Panc1 (cell line): Measurements from ENCODE around the gene SLC22A12. TPM values are rescaled to one million over a fixed set of nuclear protein-coding genes. Genes with fewer than 3 reads are reported as not detected.

Experiments used
- ATAC-seq: fragments of 200-7000 bp; cut with Tn5 transposase; 2 replicates; pipeline ENCODE4 v1.9.1; 2020; ENCODE audit warnings: mild to moderate bottlenecking, moderate library complexity
- BruUV-seq: library from RNA; stranded (reverse); fragments of 400-500 nt; replicated peaks from 2 replicates; lab custom pipeline; 2021; lab: Mats Ljungman, UMichigan
- CTCF ChIA-PET: fragments of 300-600 bp; sonication (Branson Sonifier 250); formaldehyde crosslinking; loops from one replicate; lab custom pipeline; 2022; ENCODE audit warnings: antibody characterized with exemption; lab: Charles Lee
- POLR2A ChIA-PET: fragments of 300-600 bp; sonication (Branson Sonifier 250); formaldehyde crosslinking; loops from one replicate; lab custom pipeline; 2022; ENCODE audit warnings: antibody characterized with exemption; lab: Charles Lee
- DNase-seq: peaks from one replicate; pipeline ENCODE4 v3.0.0-alpha.2; 2010; ENCODE audit warnings: low read depth, low spot score
- H3K27ac ChIP-seq: 2 replicates; pipeline ENCODE4 v1.5.1; 2011; ENCODE audit warnings: mild to moderate bottlenecking, low read length, inconsistent platforms
- H3K27me3 ChIP-seq: fragments of 200-500 bp; sonication (Bioruptor generic); 2 replicates; pipeline ENCODE4 v1.6.0; 2014; ENCODE audit warnings: low read length, inconsistent platforms; ENCODE audit not compliant: control insufficient read depth, insufficient read depth
- H3K36me3 ChIP-seq: fragments of 200-500 bp; sonication (Bioruptor generic); 2 replicates; pipeline ENCODE4 v1.5.1; 2014; ENCODE audit warnings: inconsistent platforms, mild to moderate bottlenecking, low read length, moderate library complexity; ENCODE audit not compliant: control insufficient read depth, insufficient read depth
- H3K4me1 ChIP-seq: 2 replicates; pipeline ENCODE4 v1.5.1; 2011; ENCODE audit warnings: inconsistent platforms, mild to moderate bottlenecking, low read length, moderate library complexity; ENCODE audit not compliant: control insufficient read depth, insufficient read depth
- H3K4me3 ChIP-seq, 2 experiments: 2 replicates each; pipeline ENCODE4 v1.5.1; 2011 to 2012; ENCODE audit warnings: low read depth in 2 of 2, low read length in 2 of 2, mild to moderate bottlenecking in 2 of 2, inconsistent platforms in 1 of 2, moderate library complexity in 1 of 2
- H3K9me3 ChIP-seq: fragments of 200-500 bp; sonication (Bioruptor generic); 2 replicates; pipeline ENCODE4 v1.5.1; 2014; ENCODE audit warnings: low read depth, mild to moderate bottlenecking, inconsistent platforms, low read length, moderate library complexity; ENCODE audit not compliant: control insufficient read depth, insufficient read depth
- POLR2AphosphoS5 ChIP-seq: IDR thresholded peaks from 2 replicates; pipeline ENCODE4 v1.6.1; 2012; ENCODE audit warnings: mild to moderate bottlenecking, low read depth, low read length, moderate library complexity
- REST ChIP-seq, 2 experiments: IDR thresholded peaks; 2 replicates each; pipeline ENCODE4 v1.6.1; 2011 to 2012; ENCODE audit warnings: low read depth in 2 of 2, control low read depth in 1 of 2, low read length in 1 of 2, mild to moderate bottlenecking in 1 of 2, moderate library complexity in 1 of 2; ENCODE audit not compliant: insufficient read depth in 1 of 2
- SIN3A ChIP-seq: IDR thresholded peaks from 2 replicates; pipeline ENCODE4 v1.6.1; 2012; ENCODE audit warnings: low read depth, mild to moderate bottlenecking, low read length, moderate library complexity, borderline replicate concordance; ENCODE audit not compliant: insufficient read depth
- TCF7L2 ChIP-seq: IDR thresholded peaks from 2 replicates; pipeline ENCODE4 v1.6.1; 2011; ENCODE audit warnings: mild to moderate bottlenecking, low read depth, low read length, inconsistent platforms
- in situ Hi-C: cut with HindIII; loops from 2 replicates; pipeline ENCODE4 v1.10.0; 2016; ENCODE audit warnings: low sequenced_read_pairs, low pct_unique_long_range_greater_than_20kb
- intact Hi-C: fragments of 100-400 bp; cut with micrococcal nuclease; formaldehyde crosslinking; loops from one replicate; pipeline ENCODE4 v1.10.0; 2022; ENCODE audit not compliant: unreplicated experiment
- total RNA-seq: library from RNA; stranded (reverse); gene quantifications from one replicate; pipeline ENCODE4 v1.2.1, GENCODE V29; 2021; ENCODE audit not compliant: unreplicated experiment
- TF ChIP-seq, protein P1 (sequence below): fragments of 450-650 bp; IDR thresholded peaks from 2 replicates; pipeline ENCODE4 v1.5.1; 2017; ENCODE audit warnings: mild to moderate bottlenecking

SLC22A12 gene
- total RNA-seq, 1 experiment from 2014 or later = not detected

DNA sequence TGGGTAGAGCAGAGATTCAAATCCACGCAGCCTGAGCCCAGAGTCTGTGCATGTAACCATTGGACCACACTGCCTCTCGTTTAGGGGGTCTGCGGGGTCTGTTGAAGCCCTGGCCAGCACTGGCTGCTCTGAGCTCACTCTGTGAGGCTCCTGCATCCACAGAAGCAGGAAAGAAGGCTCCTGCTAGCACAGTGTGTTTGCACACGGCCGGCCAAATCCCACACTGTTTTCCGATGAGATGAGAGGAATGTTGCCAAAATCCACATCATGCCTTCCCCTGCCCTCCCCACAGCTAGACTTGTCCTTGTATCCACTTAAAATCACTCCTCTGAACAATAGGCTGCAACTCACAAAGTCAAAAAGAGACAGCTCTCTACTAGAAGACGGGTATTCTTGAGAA is 10.6 kb upstream of the SLC22A12 start:
- TF ChIP-seq, protein P1, sequence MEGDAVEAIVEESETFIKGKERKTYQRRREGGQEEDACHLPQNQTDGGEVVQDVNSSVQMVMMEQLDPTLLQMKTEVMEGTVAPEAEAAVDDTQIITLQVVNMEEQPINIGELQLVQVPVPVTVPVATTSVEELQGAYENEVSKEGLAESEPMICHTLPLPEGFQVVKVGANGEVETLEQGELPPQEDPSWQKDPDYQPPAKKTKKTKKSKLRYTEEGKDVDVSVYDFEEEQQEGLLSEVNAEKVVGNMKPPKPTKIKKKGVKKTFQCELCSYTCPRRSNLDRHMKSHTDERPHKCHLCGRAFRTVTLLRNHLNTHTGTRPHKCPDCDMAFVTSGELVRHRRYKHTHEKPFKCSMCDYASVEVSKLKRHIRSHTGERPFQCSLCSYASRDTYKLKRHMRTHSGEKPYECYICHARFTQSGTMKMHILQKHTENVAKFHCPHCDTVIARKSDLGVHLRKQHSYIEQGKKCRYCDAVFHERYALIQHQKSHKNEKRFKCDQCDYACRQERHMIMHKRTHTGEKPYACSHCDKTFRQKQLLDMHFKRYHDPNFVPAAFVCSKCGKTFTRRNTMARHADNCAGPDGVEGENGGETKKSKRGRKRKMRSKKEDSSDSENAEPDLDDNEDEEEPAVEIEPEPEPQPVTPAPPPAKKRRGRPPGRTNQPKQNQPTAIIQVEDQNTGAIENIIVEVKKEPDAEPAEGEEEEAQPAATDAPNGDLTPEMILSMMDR = no peak
- no peak for TF ChIP-seq POLR2AphosphoS5
- TF ChIP-seq SIN3A = no peak
- TF ChIP-seq REST (IDR thresholded peaks at IDR 0.05; ENCODE audit: insufficient read depth in 1 of 2, low read depth in 2 of 2, low read length in 1 of 2) = no peak
- no peak for TF ChIP-seq TCF7L2
- no peaks in the 10 kb centered on the region for H3K4me1 ChIP-seq
- no TSS peak for BruUV-seq
- DNase-seq = no peak
- in situ Hi-C loops (no loop called here), intact Hi-C loops (no loop called here)
- no peak for ATAC-seq
- no peaks in the 10 kb centered on the region for H3K27me3 ChIP-seq
- POLR2A ChIA-PET = no interaction called here
- no peaks in the 10 kb centered on the region for H3K36me3 ChIP-seq
- H3K4me3 ChIP-seq = no peak overlapping the region
- no peak overlapping the region for H3K27ac ChIP-seq
- CTCF ChIA-PET = no interaction called here
- H3K9me3 ChIP-seq = no peaks in the 10 kb centered on the region

- DNase-seq = no peak
- POLR2A ChIA-PET = no interaction called here
- CTCF ChIA-PET = no interaction called here
- no peaks in the 10 kb centered on the region for H3K4me1 ChIP-seq
- no peak overlapping the region for H3K4me3 ChIP-seq
- no peak for ATAC-seq
- no peaks in the 10 kb centered on the region for H3K27me3 ChIP-seq
- TF ChIP-seq SIN3A = no peak
- TF ChIP-seq REST (IDR thresholded peaks at IDR 0.05; ENCODE audit: insufficient read depth in 1 of 2, low read depth in 2 of 2, low read length in 1 of 2) = no peak
- no peak for TF ChIP-seq TCF7L2
- TF ChIP-seq POLR2AphosphoS5 = no peak
- TF ChIP-seq, protein P1 = no peak
- intact Hi-C loops = no loop called here
- H3K36me3 ChIP-seq = no peaks in the 10 kb centered on the region
- H3K27ac ChIP-seq = no peak overlapping the region
- in situ Hi-C loops = no loop called here
- H3K9me3 ChIP-seq = no peaks in the 10 kb centered on the region
- no TSS peak for BruUV-seq
Observed at GRCh38 chr11:64581057-64581523, 9.9 kb upstream of the SLC22A12 start.
